ENCODE results near the gene TNRC18.
"Not testable (repeated sequence)": the region's sequence is repeated elsewhere in the genome, so short reads cannot be mapped to it uniquely, and the experiment has no call there.

TNRC18 gene

DNA sequence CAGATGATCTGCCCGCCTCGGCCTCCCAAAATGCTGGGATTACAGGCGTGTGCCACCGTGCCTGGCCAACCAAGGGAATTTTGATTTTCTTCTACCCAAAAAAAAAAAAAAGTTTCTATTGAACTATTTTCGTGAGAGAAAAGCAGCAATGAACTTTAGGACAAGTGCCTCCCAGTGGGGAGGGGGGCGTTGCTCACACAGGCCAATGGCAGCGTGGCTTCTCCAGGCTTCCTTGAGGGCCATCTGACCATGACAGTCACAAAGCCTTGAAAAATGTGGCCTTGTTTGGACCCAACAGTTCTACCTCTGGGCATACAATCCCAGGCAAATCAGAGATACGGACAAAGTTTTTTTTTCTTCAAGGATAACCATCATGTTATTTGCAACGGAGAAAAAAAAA, 56.0 kb downstream of the TNRC18 start:
- peaks cover 22 to 72% (median 41%) of the 10 kb centered on the region in 3 donors for H3K36me3 ChIP-seq
- intact Hi-C loops (cut with DNase I; ENCODE audit: low total_unique reads): no loop called here

DNA sequence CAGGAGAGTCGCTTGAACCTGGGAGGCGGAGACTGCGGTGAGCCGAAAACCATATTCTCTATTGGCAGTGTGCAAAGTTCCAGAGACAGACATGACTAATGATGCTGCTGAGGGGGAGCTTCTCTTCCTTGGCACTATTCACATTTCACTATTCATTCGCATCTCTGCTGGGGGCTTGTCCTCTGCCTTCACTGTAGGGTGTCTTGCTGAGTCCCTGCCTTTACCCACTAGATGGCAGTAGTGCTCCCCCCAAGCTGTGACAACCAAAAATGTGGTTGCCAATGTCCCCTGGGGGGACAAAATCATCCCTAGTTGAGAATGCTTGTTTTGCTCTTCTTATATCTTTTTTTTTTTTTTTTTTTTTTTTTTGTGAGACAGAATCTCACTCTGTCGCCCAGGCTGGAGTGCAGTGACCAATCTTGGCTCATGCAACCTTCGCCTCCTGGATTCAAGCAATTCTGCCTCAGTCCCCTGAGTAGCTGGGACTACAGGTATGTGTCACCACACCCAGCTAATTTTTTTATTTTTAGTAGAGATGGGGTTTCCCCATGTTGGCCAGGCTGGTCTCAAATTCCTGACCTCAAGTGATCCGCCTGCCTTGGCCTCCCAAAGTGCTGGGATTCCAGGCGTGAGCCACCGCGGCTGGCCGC, 57.5 kb downstream of the TNRC18 start:
- H3K4me3 ChIP-seq: not testable (repeated sequence)
- peak overlapping the region; percentile 8 to 52 for H3K27ac ChIP-seq
- peak; percentile 59 to 79 for DNase-seq

More for the DNA sequence above, 56.0 kb downstream of the TNRC18 start:
- TF ChIP-seq, protein P1, sequence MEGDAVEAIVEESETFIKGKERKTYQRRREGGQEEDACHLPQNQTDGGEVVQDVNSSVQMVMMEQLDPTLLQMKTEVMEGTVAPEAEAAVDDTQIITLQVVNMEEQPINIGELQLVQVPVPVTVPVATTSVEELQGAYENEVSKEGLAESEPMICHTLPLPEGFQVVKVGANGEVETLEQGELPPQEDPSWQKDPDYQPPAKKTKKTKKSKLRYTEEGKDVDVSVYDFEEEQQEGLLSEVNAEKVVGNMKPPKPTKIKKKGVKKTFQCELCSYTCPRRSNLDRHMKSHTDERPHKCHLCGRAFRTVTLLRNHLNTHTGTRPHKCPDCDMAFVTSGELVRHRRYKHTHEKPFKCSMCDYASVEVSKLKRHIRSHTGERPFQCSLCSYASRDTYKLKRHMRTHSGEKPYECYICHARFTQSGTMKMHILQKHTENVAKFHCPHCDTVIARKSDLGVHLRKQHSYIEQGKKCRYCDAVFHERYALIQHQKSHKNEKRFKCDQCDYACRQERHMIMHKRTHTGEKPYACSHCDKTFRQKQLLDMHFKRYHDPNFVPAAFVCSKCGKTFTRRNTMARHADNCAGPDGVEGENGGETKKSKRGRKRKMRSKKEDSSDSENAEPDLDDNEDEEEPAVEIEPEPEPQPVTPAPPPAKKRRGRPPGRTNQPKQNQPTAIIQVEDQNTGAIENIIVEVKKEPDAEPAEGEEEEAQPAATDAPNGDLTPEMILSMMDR (IDR thresholded peaks at IDR 0.05): no peak
- H3K4me3 ChIP-seq: no peak overlapping the region
- peak overlapping the region; percentile 8 to 52 for H3K27ac ChIP-seq
- H3K4me1 ChIP-seq: peaks cover 0 to 60% (median 20%) of the 10 kb centered on the region in 4 donors
- no peaks in the 10 kb centered on the region for H3K27me3 ChIP-seq
- no peak for DNase-seq
- no peaks in the 10 kb centered on the region for H3K9me3 ChIP-seq

GRCh38 chr7:5363729-5364128, 59.9 kb downstream of the TNRC18 start:
- Histone ChIP-seq H3K27ac (peak overlapping the region in 1 of 2 donors; percentile 26), H3K4me3 (no peak overlapping the region), H3K36me3 (peaks cover 28 to 70% (median 48%) of the 10 kb centered on the region in 3 donors), H3K9me3 (no peaks in the 10 kb centered on the region), H3K27me3 (no peaks in the 10 kb centered on the region), H3K4me1 (peaks cover 0 to 55% (median 23%) of the 10 kb centered on the region in 4 donors)
- intact Hi-C loops (cut with DNase I; ENCODE audit: low total_unique reads): loop anchor here (5.0 kb wide), 1 partner anchor 84 kb away; no protein-coding TSS in a partner anchor
- DNase-seq: no peak
- TF ChIP-seq, protein P1 (IDR thresholded peaks at IDR 0.05): no peak

More for the DNA sequence above, 57.5 kb downstream of the TNRC18 start:
- TF ChIP-seq, protein P1 (IDR thresholded peaks at IDR 0.05): peak; percentile 78 to 80
- Histone ChIP-seq H3K36me3 (peaks cover 32 to 72% (median 44%) of the 10 kb centered on the region in 3 donors), H3K4me1 (peaks cover 0 to 60% (median 20%) of the 10 kb centered on the region in 4 donors)
- H3K27me3 ChIP-seq; intact Hi-C loops (cut with DNase I; ENCODE audit: low total_unique reads); H3K9me3 ChIP-seq: not testable (repeated sequence)

GRCh38 chr7:5362466-5362865, 61.2 kb downstream of the TNRC18 start:
- peaks cover 0 to 55% (median 24%) of the 10 kb centered on the region in 4 donors for H3K4me1 ChIP-seq
- DNase-seq: no peak
- TF ChIP-seq, protein P1 (IDR thresholded peaks at IDR 0.05): no peak
- H3K27me3 ChIP-seq: no peaks in the 10 kb centered on the region
- intact Hi-C loops (cut with DNase I; ENCODE audit: low total_unique reads): loop anchor here (5.0 kb wide), 1 partner anchor 85 kb away; no protein-coding TSS in a partner anchor
- no peaks in the 10 kb centered on the region for H3K9me3 ChIP-seq
- H3K4me3 ChIP-seq: no peak overlapping the region
- no peak overlapping the region for H3K27ac ChIP-seq
- H3K36me3 ChIP-seq: peaks cover 41 to 81% (median 59%) of the 10 kb centered on the region in 3 donors

DNA sequence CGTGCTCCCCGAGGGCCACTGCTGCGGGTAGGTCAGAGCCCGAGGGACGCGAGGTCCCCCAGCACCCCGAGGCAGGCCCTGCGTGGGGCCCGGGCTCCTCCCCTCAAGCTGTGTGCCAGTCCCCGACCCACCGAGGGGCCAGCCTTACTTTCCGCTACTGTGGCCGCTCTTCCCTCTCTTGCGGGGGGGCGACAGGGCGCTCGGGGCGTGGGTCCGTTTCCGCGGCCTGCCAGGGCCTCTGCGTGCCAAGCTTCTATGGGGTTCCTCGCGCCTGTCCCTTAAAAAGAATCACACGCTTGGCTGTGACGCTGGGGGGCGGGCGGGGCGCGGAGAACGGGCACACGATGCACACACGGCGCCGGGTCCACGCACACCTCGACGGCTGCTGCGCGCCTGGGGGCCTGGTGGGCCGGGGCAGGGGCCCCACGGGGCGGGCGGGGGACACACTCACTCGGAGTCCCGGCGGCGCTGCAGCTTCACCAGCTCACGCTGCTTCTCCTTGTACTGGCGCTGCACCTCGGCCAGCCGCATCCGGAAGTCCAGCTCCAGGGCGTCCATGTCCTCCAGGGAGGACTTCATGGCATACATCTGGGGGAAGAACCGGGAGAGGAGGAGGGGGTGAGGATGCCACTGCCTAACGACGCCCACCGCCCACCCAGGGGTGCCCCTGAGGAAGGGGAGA, 62.0 kb downstream of the TNRC18 start:
- DNase-seq: no peak
- intact Hi-C loops (cut with DNase I; ENCODE audit: low total_unique reads): loop anchor here (5.0 kb wide), 1 partner anchor 86 kb away; no protein-coding TSS in a partner anchor
- H3K4me1 ChIP-seq: peaks cover 0 to 46% (median 21%) of the 10 kb centered on the region in 4 donors
- TF ChIP-seq, protein P1 (IDR thresholded peaks at IDR 0.05): no peak
- H3K27me3 ChIP-seq: no peaks in the 10 kb centered on the region
- H3K27ac ChIP-seq: no peak overlapping the region
- H3K36me3 ChIP-seq: peaks cover 50 to 83% (median 68%) of the 10 kb centered on the region in 3 donors
- no peaks in the 10 kb centered on the region for H3K9me3 ChIP-seq
- no peak overlapping the region for H3K4me3 ChIP-seq
